ENCODE data around the gene CAPN15.

Gene CAPN15

DNA sequence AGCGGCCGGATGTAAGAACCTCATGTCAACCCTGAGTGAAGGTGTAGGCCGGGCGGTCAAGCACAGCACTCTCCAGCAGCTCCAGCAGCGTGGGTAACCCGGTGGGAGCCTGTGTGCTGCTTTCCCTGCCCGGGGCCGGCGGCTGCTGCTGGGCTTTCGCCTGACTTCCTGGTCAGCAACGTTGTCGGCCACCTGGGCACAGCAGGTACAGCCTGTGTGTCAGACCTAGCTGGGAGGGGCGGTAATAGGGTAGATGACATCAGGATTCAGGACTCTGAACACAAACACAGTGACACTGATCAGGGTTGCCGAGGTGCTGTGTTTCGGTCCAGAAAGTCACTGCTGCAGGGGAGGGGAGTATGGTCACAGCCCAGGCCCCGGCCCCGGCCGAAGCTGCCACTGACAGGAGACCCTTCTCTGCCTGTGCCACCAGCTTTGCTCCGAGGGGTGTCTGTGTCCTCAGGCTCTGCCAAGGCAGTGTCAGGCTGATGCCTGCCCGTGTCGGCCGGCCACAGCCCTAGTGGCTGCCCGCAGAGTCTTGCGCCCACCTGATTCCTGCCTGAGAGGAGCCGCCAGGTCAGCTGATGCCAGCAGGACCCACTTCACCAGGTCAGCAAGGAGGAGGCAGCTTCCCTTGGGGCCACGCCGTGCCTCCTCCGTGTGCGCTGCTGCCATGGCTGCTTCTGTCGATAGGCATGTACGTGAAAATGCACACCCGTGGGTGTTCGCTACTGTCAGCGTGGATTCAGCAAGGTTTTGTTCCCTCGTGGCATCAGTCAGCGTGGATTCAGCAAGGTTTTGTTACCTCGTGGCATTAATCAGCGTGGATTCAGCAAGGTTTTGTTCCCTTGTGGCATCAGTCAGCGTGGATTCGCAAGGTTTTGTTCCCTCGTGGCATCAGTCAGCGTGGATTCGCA, 71.6 kb downstream of the CAPN15 start:
- Histone ChIP-seq H3K4me1 (ENCODE audit: low read depth, poor library complexity, severe bottlenecking) (no peaks in the 10 kb centered on the region), H2AFZ (ENCODE audit: low read depth) (no peak overlapping the region), H3K79me2 (ENCODE audit: insufficient read depth, low read depth) (peaks cover 13% of the 10 kb centered on the region; the same call in 1 of the 2 replicates), H3K36me3 (ENCODE audit: insufficient read depth) (no peaks in the 10 kb centered on the region), H3K4me2 (no peak overlapping the region), H3K4me3 (IDR thresholded peaks at IDR 0.05; ENCODE audit: insufficient read depth, low read depth, low read length) (no peak overlapping the region), H3K27me3 (ENCODE audit: insufficient read depth, low read depth) (no peaks in the 10 kb centered on the region), H3K9ac (no peak overlapping the region), H3K27ac (no peak overlapping the region), H4K20me1 (ENCODE audit: insufficient read depth) (no peaks in the 10 kb centered on the region)
- TF ChIP-seq, protein P1, sequence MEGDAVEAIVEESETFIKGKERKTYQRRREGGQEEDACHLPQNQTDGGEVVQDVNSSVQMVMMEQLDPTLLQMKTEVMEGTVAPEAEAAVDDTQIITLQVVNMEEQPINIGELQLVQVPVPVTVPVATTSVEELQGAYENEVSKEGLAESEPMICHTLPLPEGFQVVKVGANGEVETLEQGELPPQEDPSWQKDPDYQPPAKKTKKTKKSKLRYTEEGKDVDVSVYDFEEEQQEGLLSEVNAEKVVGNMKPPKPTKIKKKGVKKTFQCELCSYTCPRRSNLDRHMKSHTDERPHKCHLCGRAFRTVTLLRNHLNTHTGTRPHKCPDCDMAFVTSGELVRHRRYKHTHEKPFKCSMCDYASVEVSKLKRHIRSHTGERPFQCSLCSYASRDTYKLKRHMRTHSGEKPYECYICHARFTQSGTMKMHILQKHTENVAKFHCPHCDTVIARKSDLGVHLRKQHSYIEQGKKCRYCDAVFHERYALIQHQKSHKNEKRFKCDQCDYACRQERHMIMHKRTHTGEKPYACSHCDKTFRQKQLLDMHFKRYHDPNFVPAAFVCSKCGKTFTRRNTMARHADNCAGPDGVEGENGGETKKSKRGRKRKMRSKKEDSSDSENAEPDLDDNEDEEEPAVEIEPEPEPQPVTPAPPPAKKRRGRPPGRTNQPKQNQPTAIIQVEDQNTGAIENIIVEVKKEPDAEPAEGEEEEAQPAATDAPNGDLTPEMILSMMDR (conservative IDR thresholded peaks at IDR 0.05; ENCODE audit: low read depth, low read length) = no peak

DNA sequence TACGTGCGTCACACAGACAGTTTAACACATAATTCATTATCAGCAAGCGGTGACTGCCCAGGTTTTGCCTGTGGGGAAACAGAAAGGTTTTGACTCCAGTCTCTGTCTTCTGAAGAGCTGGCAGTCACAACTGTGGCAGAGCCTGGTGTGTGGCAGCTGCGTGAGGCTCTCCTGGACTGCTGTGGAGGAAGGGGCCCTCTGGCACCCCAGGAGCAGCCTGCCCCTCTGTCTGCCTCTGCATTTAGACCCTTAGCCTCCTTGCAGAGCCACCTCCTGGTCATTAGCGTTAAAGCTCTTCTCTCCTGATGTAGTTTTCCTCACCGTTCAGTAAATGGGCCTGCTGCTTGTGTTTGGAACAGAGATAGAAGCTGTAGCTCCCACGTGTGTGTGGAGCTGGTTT, 73.3 kb downstream of the CAPN15 start:
- H3K4me3 ChIP-seq (IDR thresholded peaks at IDR 0.05; ENCODE audit: insufficient read depth, low read depth, low read length) = no peak overlapping the region
- no peaks in the 10 kb centered on the region for H3K27me3 ChIP-seq (ENCODE audit: insufficient read depth, low read depth)
- H2AFZ ChIP-seq (ENCODE audit: low read depth) = no peak overlapping the region
- no peak overlapping the region for H3K9ac ChIP-seq
- TF ChIP-seq, protein P1 (conservative IDR thresholded peaks at IDR 0.05; ENCODE audit: low read depth, low read length) = no peak
- H4K20me1 ChIP-seq (ENCODE audit: insufficient read depth) = no peaks in the 10 kb centered on the region
- no peaks in the 10 kb centered on the region for H3K4me1 ChIP-seq (ENCODE audit: low read depth, poor library complexity, severe bottlenecking)
- H3K79me2 ChIP-seq (ENCODE audit: insufficient read depth, low read depth) = peaks cover 14% of the 10 kb centered on the region; the same call in 1 of the 2 replicates
- no peak overlapping the region for H3K27ac ChIP-seq
- H3K4me2 ChIP-seq = no peak overlapping the region
- H3K36me3 ChIP-seq (ENCODE audit: insufficient read depth) = no peaks in the 10 kb centered on the region

DNA sequence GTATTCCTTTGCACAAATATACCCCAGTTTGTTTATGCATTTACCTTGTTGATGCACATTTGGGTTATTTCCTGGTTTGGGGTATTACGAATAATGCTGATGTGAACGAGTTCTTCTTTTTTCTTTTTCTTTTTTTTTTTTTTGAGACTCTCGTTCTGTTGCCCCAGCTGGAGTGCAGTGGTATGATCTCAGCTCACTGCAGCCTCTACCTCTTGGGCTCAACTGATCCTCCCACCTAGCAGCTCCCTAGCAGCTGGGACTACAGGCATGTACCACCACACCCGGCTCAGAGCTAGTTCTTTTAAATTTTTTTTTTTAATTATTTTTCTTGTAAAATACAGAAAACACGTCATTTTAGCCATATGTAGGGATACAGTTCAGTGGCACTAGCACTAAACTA, 76.4 kb downstream of the CAPN15 start:
- Histone ChIP-seq H3K27me3 (ENCODE audit: insufficient read depth, low read depth) (no peaks in the 10 kb centered on the region), H4K20me1 (ENCODE audit: insufficient read depth) (no peaks in the 10 kb centered on the region), H2AFZ (ENCODE audit: low read depth) (no peak overlapping the region), H3K4me3 (IDR thresholded peaks at IDR 0.05; ENCODE audit: insufficient read depth, low read depth, low read length) (no peak overlapping the region), H3K4me2 (no peak overlapping the region), H3K36me3 (ENCODE audit: insufficient read depth) (no peaks in the 10 kb centered on the region), H3K4me1 (ENCODE audit: low read depth, poor library complexity, severe bottlenecking) (no peaks in the 10 kb centered on the region), H3K27ac (no peak overlapping the region), H3K79me2 (ENCODE audit: insufficient read depth, low read depth) (peaks cover 14% of the 10 kb centered on the region; the same call in 1 of the 2 replicates), H3K9ac (no peak overlapping the region)
- TF ChIP-seq, protein P1 (conservative IDR thresholded peaks at IDR 0.05; ENCODE audit: low read depth, low read length) = no peak

Measured in KMS-11 (cell line).